Cardiac muscle cell (in vitro differentiated cells and primary cell): ENCODE data around the gene DGKI. TPM values are rescaled to one million over a fixed set of nuclear protein-coding genes. Genes with fewer than 3 reads are reported as not detected.

ENCODE experiments used
- DNase-seq, 2 donors: peaks; one replicate each; pipeline versions ENCODE4 v3.0.0 to v3.0.0-alpha.2; 2010 to 2017; ENCODE audit warnings: low read depth in 1 of 2, low spot score in 1 of 2
- H3K27ac ChIP-seq: fragments of 200-600 bp; sonication (generic); 2 replicates; pipeline ENCODE4 v1.5.1; 2016
- H3K27me3 ChIP-seq: fragments of 200-600 bp; sonication (generic); 2 replicates; pipeline ENCODE4 v1.6.0; 2016; ENCODE audit warnings: control low read depth
- H3K36me3 ChIP-seq: fragments of 200-600 bp; sonication (generic); 2 replicates; pipeline ENCODE4 v1.5.1; 2016; ENCODE audit warnings: control low read depth
- H3K4me1 ChIP-seq: fragments of 200-600 bp; sonication (generic); 2 replicates; pipeline ENCODE4 v1.8.1; 2017; ENCODE audit warnings: low read depth, mild to moderate bottlenecking, mixed run types
- H3K4me3 ChIP-seq: fragments of 200-600 bp; sonication (generic); 2 replicates; pipeline ENCODE4 v1.5.1; 2016; ENCODE audit warnings: mild to moderate bottlenecking
- H3K9me3 ChIP-seq: fragments of 200-600 bp; sonication (generic); 2 replicates; pipeline ENCODE4 v1.5.1; 2017; ENCODE audit warnings: low read depth, mild to moderate bottlenecking, control low read depth
- polyA plus RNA-seq: library from polyadenylated mRNA; unstranded; fragments of >200 nt; fragmentation: Nextera tagmentation; extraction: Ambion mirVana; gene quantifications from 2 replicates; pipeline ENCODE4 v1.2.1, GENCODE V29; 2016
- total RNA-seq: library from RNA; depleted of rRNA; stranded (reverse); fragments of >200 nt; gene quantifications from 2 replicates; pipeline ENCODE4 v1.2.3, GENCODE V29; 2016
- TF ChIP-seq, protein P1 (sequence below): IDR thresholded peaks from 2 replicates; pipeline ENCODE4 v1.5.1; 2012; ENCODE audit warnings: low read depth, mild to moderate bottlenecking, low read length

DGKI gene
- total and polyA plus RNA-seq, 2 experiments from 2014 or later: 35.0 to 52.7 TPM

- Histone ChIP-seq H3K27me3 (no peaks in the 10 kb centered on the region), H3K4me3 (no peak overlapping the region), H3K27ac (no peak overlapping the region), H3K4me1 (peaks cover 29% of the 10 kb centered on the region), H3K36me3 (peaks cover 35% of the 10 kb centered on the region), H3K9me3 (no peaks in the 10 kb centered on the region)
- TF ChIP-seq, protein P1, sequence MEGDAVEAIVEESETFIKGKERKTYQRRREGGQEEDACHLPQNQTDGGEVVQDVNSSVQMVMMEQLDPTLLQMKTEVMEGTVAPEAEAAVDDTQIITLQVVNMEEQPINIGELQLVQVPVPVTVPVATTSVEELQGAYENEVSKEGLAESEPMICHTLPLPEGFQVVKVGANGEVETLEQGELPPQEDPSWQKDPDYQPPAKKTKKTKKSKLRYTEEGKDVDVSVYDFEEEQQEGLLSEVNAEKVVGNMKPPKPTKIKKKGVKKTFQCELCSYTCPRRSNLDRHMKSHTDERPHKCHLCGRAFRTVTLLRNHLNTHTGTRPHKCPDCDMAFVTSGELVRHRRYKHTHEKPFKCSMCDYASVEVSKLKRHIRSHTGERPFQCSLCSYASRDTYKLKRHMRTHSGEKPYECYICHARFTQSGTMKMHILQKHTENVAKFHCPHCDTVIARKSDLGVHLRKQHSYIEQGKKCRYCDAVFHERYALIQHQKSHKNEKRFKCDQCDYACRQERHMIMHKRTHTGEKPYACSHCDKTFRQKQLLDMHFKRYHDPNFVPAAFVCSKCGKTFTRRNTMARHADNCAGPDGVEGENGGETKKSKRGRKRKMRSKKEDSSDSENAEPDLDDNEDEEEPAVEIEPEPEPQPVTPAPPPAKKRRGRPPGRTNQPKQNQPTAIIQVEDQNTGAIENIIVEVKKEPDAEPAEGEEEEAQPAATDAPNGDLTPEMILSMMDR: no peak
- no peak for DNase-seq
Measured at GRCh38 chr7:137881607-137882260, 35.0 kb upstream of the DGKI start.

DNA sequence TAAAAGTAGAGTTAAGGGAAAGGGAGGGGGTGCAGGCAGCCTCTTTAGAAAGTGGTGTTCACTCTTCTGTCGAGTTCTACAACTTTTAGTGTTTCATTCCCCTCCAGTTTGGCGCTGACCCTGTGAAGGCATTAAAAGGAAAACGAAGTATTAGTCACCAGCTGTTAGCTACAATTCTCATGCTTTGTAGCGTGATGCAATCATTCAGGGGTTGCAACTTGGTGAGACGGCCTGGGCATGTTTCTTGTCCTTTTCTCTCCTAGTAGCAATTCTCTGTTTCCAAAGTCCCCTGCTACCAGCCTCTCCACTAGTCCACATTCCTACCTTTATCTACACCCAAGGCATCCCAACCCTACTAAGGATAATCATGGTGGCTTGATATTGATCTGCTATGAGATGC is 33.7 kb upstream of the DGKI start:
- Histone ChIP-seq H3K4me3 (no peak overlapping the region), H3K36me3 (peaks cover 35% of the 10 kb centered on the region), H3K27ac (no peak overlapping the region), H3K9me3 (no peaks in the 10 kb centered on the region), H3K27me3 (no peaks in the 10 kb centered on the region), H3K4me1 (peaks cover 21% of the 10 kb centered on the region)
- DNase-seq: peak in 1 of 2 donors; percentile 89
- TF ChIP-seq, protein P1: no peak

- H3K36me3 ChIP-seq: peaks cover 28% of the 10 kb centered on the region
- H3K4me1 ChIP-seq: peaks cover 21% of the 10 kb centered on the region
- no peaks in the 10 kb centered on the region for H3K9me3 ChIP-seq
- DNase-seq: peak in 1 of 2 donors; percentile 43
- no peak overlapping the region for H3K27ac ChIP-seq
- no peaks in the 10 kb centered on the region for H3K27me3 ChIP-seq
- H3K4me3 ChIP-seq: no peak overlapping the region
- TF ChIP-seq, protein P1: no peak
Measured at GRCh38 chr7:137879357-137880158, 32.8 kb upstream of the DGKI start.

GRCh38 chr7:137878333-137878961 is 31.7 kb upstream of the DGKI start:
- peaks cover 26% of the 10 kb centered on the region for H3K36me3 ChIP-seq
- H3K4me3 ChIP-seq: no peak overlapping the region
- peak in 1 of 2 donors; percentile 69 for DNase-seq
- H3K4me1 ChIP-seq: peaks cover 24% of the 10 kb centered on the region
- H3K27ac ChIP-seq: peak overlapping the region; percentile 26
- TF ChIP-seq, protein P1: no peak
- H3K9me3 ChIP-seq: no peaks in the 10 kb centered on the region
- H3K27me3 ChIP-seq: no peaks in the 10 kb centered on the region

- peaks cover 13% of the 10 kb centered on the region for H3K36me3 ChIP-seq
- no peak for DNase-seq
- no peaks in the 10 kb centered on the region for H3K9me3 ChIP-seq
- no peaks in the 10 kb centered on the region for H3K27me3 ChIP-seq
- peaks cover 24% of the 10 kb centered on the region for H3K4me1 ChIP-seq
- no peak overlapping the region for H3K4me3 ChIP-seq
- peak overlapping the region; percentile 26 for H3K27ac ChIP-seq
- TF ChIP-seq, protein P1: no peak
Measured at GRCh38 chr7:137877027-137877675, 30.4 kb upstream of the DGKI start.
